HCT116 (cell line): ENCODE measurements around the gene NRCAM. TPM values are rescaled to one million over a fixed set of nuclear protein-coding genes. Genes with fewer than 3 reads are reported as not detected.

Experiments
- ATAC-seq: fragments of 200-7000 bp; cut with Tn5 transposase; 2 replicates; pipeline ENCODE4 v1.9.1; 2020; ENCODE audit warnings: mild to moderate bottlenecking, moderate library complexity
- BruUV-seq: library from RNA; stranded (reverse); fragments of 400-500 nt; replicated peaks from 2 replicates; lab custom pipeline; 2021; lab: Mats Ljungman, UMichigan
- CTCF ChIA-PET: fragments of 300-600 bp; sonication (Branson Sonifier 250); formaldehyde crosslinking; loops from one replicate; lab custom pipeline; 2021; ENCODE audit warnings: antibody characterized with exemption; lab: Charles Lee
- POLR2A ChIA-PET: fragments of 300-600, 350-600 bp; sonication (Branson Sonifier 250); formaldehyde crosslinking; loops from one replicate; lab custom pipeline; 2021; ENCODE audit warnings: antibody characterized with exemption; lab: Charles Lee
- RAD21 ChIA-PET, 2 experiments: fragments of 300-600 bp; sonication (Branson Sonifier 250); formaldehyde crosslinking; loops; one replicate each; lab custom pipeline; 2023; ENCODE audit warnings: low total read pairs in 2 of 2; ENCODE audit not compliant: uncharacterized antibody in 2 of 2, unreplicated experiment in 2 of 2, low non-redundant PET in 1 of 2; lab: Charles Lee
- DNase-seq: peaks from one replicate; pipeline ENCODE4 v3.0.0-alpha.2; 2010; ENCODE audit warnings: low read depth, low spot score
- H2AFZ ChIP-seq: fragments of 200-600 bp; shearing (Covaris generic), sonication (generic); 2 replicates; pipeline ENCODE4 v1.6.1; 2017; ENCODE audit warnings: low read depth, mixed run types, mixed read lengths, antibody characterized with exemption, low read length; ENCODE audit not compliant: poor library complexity, severe bottlenecking
- H3K27ac ChIP-seq: 2 replicates; pipeline ENCODE4 v1.5.1; 2012; ENCODE audit warnings: low read depth, low read length
- H3K27me3 ChIP-seq: fragments of 200-600 bp; sonication (generic); 2 replicates; pipeline ENCODE4 v1.6.1; 2016; ENCODE audit warnings: mixed run types, low read length, mixed read lengths; ENCODE audit not compliant: insufficient read depth
- H3K36me3 ChIP-seq, 2 experiments: fragments of 200-500 bp in 1 of 2; fragments of 200-600 bp in 1 of 2; sonication (Bioruptor generic) in 1 of 2; sonication (generic) in 1 of 2; 2 replicates each; pipeline versions ENCODE4 v1.5.1 to v1.6.1; 2014 to 2016; ENCODE audit warnings: low read length in 2 of 2, inconsistent platforms in 1 of 2, mixed read lengths in 1 of 2, mixed run types in 1 of 2; ENCODE audit not compliant: insufficient read depth in 2 of 2, control insufficient read depth in 1 of 2
- H3K4me1 ChIP-seq, 2 experiments: fragments of 200-600 bp in 1 of 2; sonication (generic) in 1 of 2; 2 replicates each; pipeline versions ENCODE4 v1.5.1 to v1.6.1; 2012 to 2017; ENCODE audit warnings: low read length in 2 of 2, inconsistent platforms in 1 of 2, mild to moderate bottlenecking in 1 of 2, mixed read lengths in 1 of 2, mixed run types in 1 of 2, moderate library complexity in 1 of 2; ENCODE audit not compliant: insufficient read depth in 2 of 2, control insufficient read depth in 1 of 2
- H3K4me2 ChIP-seq: fragments of 200-600 bp; sonication (generic); 2 replicates; pipeline ENCODE4 v1.6.1; 2017; ENCODE audit warnings: mixed run types, low read length, mixed read lengths
- H3K4me3 ChIP-seq, 2 experiments: fragments of 200-600 bp in 1 of 2; sonication (generic) in 1 of 2; replicated peaks in 1 of 2; 2 replicates each; pipeline ENCODE4 v1.5.1; 2011 to 2016; ENCODE audit warnings: low read length in 2 of 2, control low read depth in 1 of 2, low read depth in 1 of 2, mild to moderate bottlenecking in 1 of 2, mixed read lengths in 1 of 2, mixed run types in 1 of 2
- H3K79me2 ChIP-seq: fragments of 200-600 bp; sonication (generic); 2 replicates; pipeline ENCODE4 v1.6.1; 2017; ENCODE audit warnings: mild to moderate bottlenecking, mixed run types, low read length, moderate library complexity, mixed read lengths; ENCODE audit not compliant: insufficient read depth
- H3K9ac ChIP-seq: fragments of 200-600 bp; sonication (generic); 2 replicates; pipeline ENCODE4 v1.6.1; 2016; ENCODE audit warnings: low read length, mixed read lengths
- H3K9me2 ChIP-seq: fragments of 200-600 bp; sonication (generic), shearing (Covaris generic); 2 replicates; pipeline ENCODE4 v1.6.1; 2017; ENCODE audit warnings: mixed run types, mild to moderate bottlenecking, moderate library complexity; ENCODE audit not compliant: insufficient read depth
- H3K9me3 ChIP-seq, 2 experiments: fragments of 200-500 bp in 1 of 2; fragments of 200-600 bp in 1 of 2; sonication (Bioruptor generic) in 1 of 2; sonication (generic) in 1 of 2; 2 replicates each; pipeline ENCODE4 v1.6.1; 2014 to 2017; ENCODE audit warnings: low read length in 2 of 2, mixed read lengths in 2 of 2, inconsistent platforms in 1 of 2, low read depth in 1 of 2, mild to moderate bottlenecking in 1 of 2, mixed run types in 1 of 2, moderate library complexity in 1 of 2; ENCODE audit not compliant: control insufficient read depth in 1 of 2, insufficient read depth in 1 of 2
- H4K20me1 ChIP-seq: fragments of 200-600 bp; sonication (generic), shearing (Covaris generic); 2 replicates; pipeline ENCODE4 v1.6.1; 2017; ENCODE audit warnings: mixed run types, mild to moderate bottlenecking, moderate library complexity; ENCODE audit not compliant: insufficient read depth
- CBX3 ChIP-seq: IDR thresholded peaks from 2 replicates; pipeline ENCODE4 v1.6.1; 2012; ENCODE audit warnings: low read depth
- CEBPB ChIP-seq: IDR thresholded peaks from 2 replicates; pipeline ENCODE4 v1.6.1; 2012; ENCODE audit warnings: low read depth
- EGR1 ChIP-seq: IDR thresholded peaks from 2 replicates; pipeline ENCODE4 v1.6.1; 2012; ENCODE audit warnings: low read depth
- ELF1 ChIP-seq: IDR thresholded peaks from 2 replicates; pipeline ENCODE4 v1.6.1; 2012; ENCODE audit warnings: low read depth, borderline replicate concordance
- EZH2 ChIP-seq: fragments of 200-600 bp; sonication (generic); IDR thresholded peaks from 2 replicates; pipeline ENCODE4 v1.6.1; 2017; ENCODE audit warnings: antibody characterized with exemption, mixed run types
- EZH2phosphoT487 ChIP-seq: fragments of 200-600 bp; IDR thresholded peaks from 2 replicates; pipeline ENCODE4 v1.6.1; 2018; ENCODE audit warnings: antibody characterized with exemption, borderline replicate concordance
- FOSL1 ChIP-seq: IDR thresholded peaks from 2 replicates; pipeline ENCODE4 v1.6.1; 2012; ENCODE audit warnings: low read depth
- JUND ChIP-seq: IDR thresholded peaks from 2 replicates; pipeline ENCODE4 v1.6.1; 2012
- MAX ChIP-seq: IDR thresholded peaks from 2 replicates; pipeline ENCODE4 v1.6.1; 2012
- POLR2AphosphoS5 ChIP-seq: IDR thresholded peaks from 2 replicates; pipeline ENCODE4 v1.6.1; 2011; ENCODE audit warnings: mild to moderate bottlenecking, low read depth, low read length, moderate library complexity
- RAD21 ChIP-seq: IDR thresholded peaks from 2 replicates; pipeline ENCODE4 v1.6.1; 2012; ENCODE audit warnings: low read depth, mild to moderate bottlenecking
- SIN3A ChIP-seq: IDR thresholded peaks from 2 replicates; pipeline ENCODE4 v1.6.1; 2012; ENCODE audit warnings: low read depth
- SP1 ChIP-seq: IDR thresholded peaks from 2 replicates; pipeline ENCODE4 v1.6.1; 2012; ENCODE audit warnings: low read depth
- SRF ChIP-seq: IDR thresholded peaks from 2 replicates; pipeline ENCODE4 v1.6.1; 2012; ENCODE audit warnings: low read depth
- TCF7L2 ChIP-seq: IDR thresholded peaks from 2 replicates; pipeline ENCODE4 v1.7.0; 2011; ENCODE audit warnings: borderline replicate concordance, inconsistent platforms; ENCODE audit not compliant: insufficient read depth, insufficient read length; ENCODE audit errors: extremely low read depth
- ZFX ChIP-seq: fragments of 450-650 bp; IDR thresholded peaks from 2 replicates; pipeline ENCODE4 v1.6.1; 2017
- ZNF274 ChIP-seq: fragments of 200-500 bp; sonication (Bioruptor generic); IDR thresholded peaks from 2 replicates; pipeline ENCODE4 v1.6.1; 2014; ENCODE audit warnings: mild to moderate bottlenecking, low read depth, low read length, inconsistent platforms
- intact Hi-C: fragments of 100-400 bp; cut with micrococcal nuclease; formaldehyde crosslinking; loops from 2 replicates; pipeline ENCODE4 v1.10.0; 2022
- total RNA-seq: library from RNA; stranded (reverse); gene quantifications from one replicate; pipeline ENCODE4 v1.2.1, GENCODE V29; 2021; ENCODE audit not compliant: unreplicated experiment
- TF ChIP-seq, protein P1 (sequence below), 3 experiments: fragments of 200-600 bp in 1 of 3; sonication (generic) in 1 of 3; IDR thresholded peaks in 2 of 3; conservative IDR thresholded peaks in 1 of 3; 2 replicates each; pipeline ENCODE4 v1.5.1; 2012 to 2017; ENCODE audit warnings: low read depth in 2 of 3, low read length in 2 of 3, antibody characterized with exemption in 1 of 3, borderline replicate concordance in 1 of 3, control low read depth in 1 of 3, mild to moderate bottlenecking in 1 of 3, mixed read lengths in 1 of 3, mixed run types in 1 of 3, moderate library complexity in 1 of 3; ENCODE audit not compliant: insufficient read depth in 1 of 3

The NRCAM gene
- total RNA-seq, 1 experiment from 2014 or later, result 0.15 TPM

GRCh38 chr7:108456845-108457540 is 757 bp upstream of the NRCAM start:
- H3K27me3 ChIP-seq, result 0 out of 2 replicates have a peak, but pooled peaks cover 5% of the 10 kb centered on the region
- H3K9ac ChIP-seq, result no peak overlapping the region
- no TSS peak for BruUV-seq
- H3K79me2 ChIP-seq, result no peaks in the 10 kb centered on the region
- H4K20me1 ChIP-seq, result no peaks in the 10 kb centered on the region
- DNase-seq (no peak), ATAC-seq (no peak)
- TF ChIP-seq SP1 (no peak), MAX (no peak), CBX3 (no peak), EZH2 (no peak), POLR2AphosphoS5 (no peak), RAD21 (no peak), FOSL1 (no peak), ELF1 (no peak), JUND (no peak), SIN3A (no peak), CEBPB (no peak), ZNF274 (no peak), EGR1 (no peak), EZH2phosphoT487 (no peak), SRF (no peak), ZFX (no peak), TCF7L2 (no peak)
- TF ChIP-seq, protein P1, sequence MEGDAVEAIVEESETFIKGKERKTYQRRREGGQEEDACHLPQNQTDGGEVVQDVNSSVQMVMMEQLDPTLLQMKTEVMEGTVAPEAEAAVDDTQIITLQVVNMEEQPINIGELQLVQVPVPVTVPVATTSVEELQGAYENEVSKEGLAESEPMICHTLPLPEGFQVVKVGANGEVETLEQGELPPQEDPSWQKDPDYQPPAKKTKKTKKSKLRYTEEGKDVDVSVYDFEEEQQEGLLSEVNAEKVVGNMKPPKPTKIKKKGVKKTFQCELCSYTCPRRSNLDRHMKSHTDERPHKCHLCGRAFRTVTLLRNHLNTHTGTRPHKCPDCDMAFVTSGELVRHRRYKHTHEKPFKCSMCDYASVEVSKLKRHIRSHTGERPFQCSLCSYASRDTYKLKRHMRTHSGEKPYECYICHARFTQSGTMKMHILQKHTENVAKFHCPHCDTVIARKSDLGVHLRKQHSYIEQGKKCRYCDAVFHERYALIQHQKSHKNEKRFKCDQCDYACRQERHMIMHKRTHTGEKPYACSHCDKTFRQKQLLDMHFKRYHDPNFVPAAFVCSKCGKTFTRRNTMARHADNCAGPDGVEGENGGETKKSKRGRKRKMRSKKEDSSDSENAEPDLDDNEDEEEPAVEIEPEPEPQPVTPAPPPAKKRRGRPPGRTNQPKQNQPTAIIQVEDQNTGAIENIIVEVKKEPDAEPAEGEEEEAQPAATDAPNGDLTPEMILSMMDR (IDR thresholded peaks at IDR 0.05 in 2 of 3, conservative IDR thresholded peaks at IDR 0.05 in 1 of 3; ENCODE audit: borderline replicate concordance in 1 of 3, insufficient read depth in 1 of 3, low read depth in 2 of 3, low read length in 2 of 3), result no peak
- no peak overlapping the region for H3K4me2 ChIP-seq
- no peaks in the 10 kb centered on the region for H3K4me1 ChIP-seq
- no peak overlapping the region for H3K4me3 ChIP-seq
- CTCF ChIA-PET, result no interaction called here
- H2AFZ ChIP-seq, result no peak overlapping the region
- H3K9me2 ChIP-seq, result no peaks in the 10 kb centered on the region
- H3K36me3 ChIP-seq, result no peaks in the 10 kb centered on the region
- RAD21 ChIA-PET, result no interaction called here
- H3K9me3 ChIP-seq, result no peaks in the 10 kb centered on the region
- POLR2A ChIA-PET, result no interaction called here
- intact Hi-C loops, result no loop called here
- H3K27ac ChIP-seq, result no peak overlapping the region
